NCI-H146 treated with DMSO at 0.1 percent for 48 hours (cell line): ENCODE data around the gene KIF1B.
A peak's percentile ranks its signal among the peaks of the same experiment; 100 is the strongest.
"Not testable (repeated sequence)": the region's sequence is repeated elsewhere in the genome, so short reads cannot be mapped to it uniquely, and the experiment has no call there.

Experiments
- DNase-seq: peaks from one replicate; lab custom pipeline; 2025; ENCODE audit not compliant: unreplicated experiment; lab: John Stamatoyannopoulos, UW

KIF1B gene

GRCh38 chr1:10193288-10193687 lies 17.1 kb upstream of the KIF1B start:
- DNase-seq: no peak

GRCh38 chr1:10195570-10195969 lies 14.8 kb upstream of the KIF1B start:
- no peak for DNase-seq

- DNase-seq: no peak
Observed at GRCh38 chr1:10196976-10197375, 13.4 kb upstream of the KIF1B start.

GRCh38 chr1:10200620-10201019 lies 9.8 kb upstream of the KIF1B start:
- no peak for DNase-seq

GRCh38 chr1:10204003-10204642 lies 6.2 kb upstream of the KIF1B start:
- no peak for DNase-seq

GRCh38 chr1:10205206-10205605 lies 5.2 kb upstream of the KIF1B start:
- not testable (repeated sequence) for DNase-seq

- no peak for DNase-seq
Observed at GRCh38 chr1:10207810-10208209, 2.6 kb upstream of the KIF1B start.

GRCh38 chr1:10208537-10208936 lies 1.8 kb upstream of the KIF1B start:
- no peak for DNase-seq

GRCh38 chr1:10209590-10209904 lies 823 bp upstream of the KIF1B start:
- no peak for DNase-seq

GRCh38 chr1:10210841-10211804 lies 753 bp downstream of the KIF1B start:
- DNase-seq: no peak

GRCh38 chr1:10211805-10212410 lies 1.5 kb downstream of the KIF1B start:
- peak; percentile 1 for DNase-seq

- no peak for DNase-seq
Observed at GRCh38 chr1:10212476-10212875, 2.1 kb downstream of the KIF1B start.

- DNase-seq: no peak
Observed at GRCh38 chr1:10213186-10213705, 2.9 kb downstream of the KIF1B start.

GRCh38 chr1:10216090-10216749 lies 5.8 kb downstream of the KIF1B start:
- no peak for DNase-seq

GRCh38 chr1:10217748-10218441 lies 7.5 kb downstream of the KIF1B start:
- DNase-seq: no peak

- DNase-seq: no peak
Observed at GRCh38 chr1:10220200-10220599, 9.8 kb downstream of the KIF1B start.

GRCh38 chr1:10220657-10221056 lies 10.3 kb downstream of the KIF1B start:
- not testable (repeated sequence) for DNase-seq

- no peak for DNase-seq
Observed at GRCh38 chr1:10225573-10225972, 15.2 kb downstream of the KIF1B start.

GRCh38 chr1:10228528-10228927 lies 18.2 kb downstream of the KIF1B start:
- DNase-seq: no peak

GRCh38 chr1:10229903-10230302 lies 19.5 kb downstream of the KIF1B start:
- DNase-seq: no peak

- DNase-seq: no peak
Observed at GRCh38 chr1:10232163-10232562, 21.8 kb downstream of the KIF1B start.
